Neural progenitor cell (in vitro differentiated cells): Measurements from ENCODE around the gene IL21R. TPM values are rescaled to one million over a fixed set of nuclear protein-coding genes. Genes with fewer than 3 reads are reported as not detected.

Experiments used
- DNase-seq: peaks from one replicate; pipeline ENCODE4 v3.0.0-alpha.2; 2016; ENCODE audit warnings: low spot score
- H2AFZ ChIP-seq: fragments of 200-600 bp; sonication (generic); replicated peaks from 2 replicates; pipeline ENCODE4 v1.6.1; 2016; ENCODE audit warnings: antibody characterized with exemption
- H3F3A ChIP-seq: fragments of 200-600 bp; sonication (generic); 2 replicates; pipeline ENCODE4 v1.6.1; 2016; ENCODE audit warnings: antibody characterized with exemption, low read depth
- H3K27ac ChIP-seq: fragments of 200-600 bp; sonication (generic); 2 replicates; pipeline ENCODE4 v1.5.1; 2016; ENCODE audit warnings: mild to moderate bottlenecking
- H3K27me3 ChIP-seq: fragments of 200-600 bp; sonication (generic); 2 replicates; pipeline ENCODE4 v1.6.1; 2016; ENCODE audit warnings: mild to moderate bottlenecking, moderate library complexity
- H3K36me3 ChIP-seq: fragments of 200-600 bp; sonication (generic); 2 replicates; pipeline ENCODE4 v1.5.1; 2016
- H3K4me1 ChIP-seq: fragments of 200-600 bp; sonication (generic); 2 replicates; pipeline ENCODE4 v1.6.1; 2016; ENCODE audit warnings: mixed run types
- H3K4me2 ChIP-seq: fragments of 200-600 bp; sonication (generic); 2 replicates; pipeline ENCODE4 v1.6.1; 2016
- H3K4me3 ChIP-seq: fragments of 200-600 bp; sonication (generic); 2 replicates; pipeline ENCODE4 v1.5.1; 2016
- H3K79me2 ChIP-seq: fragments of 200-600 bp; sonication (generic); 2 replicates; pipeline ENCODE4 v1.6.1; 2016; ENCODE audit warnings: low read depth
- H3K9ac ChIP-seq: fragments of 200-600 bp; sonication (generic); 2 replicates; pipeline ENCODE4 v1.6.1; 2016
- H3K9me3 ChIP-seq: fragments of 200-600 bp; sonication (generic); 2 replicates; pipeline ENCODE4 v1.5.1; 2016; ENCODE audit warnings: low read depth
- H4K20me1 ChIP-seq: fragments of 200-600 bp; sonication (generic); 2 replicates; pipeline ENCODE4 v1.6.1; 2016; ENCODE audit warnings: low read depth
- H3K27ac Mint-ChIP-seq: 3 replicates; pipeline ENCODE4 v1.8.0; 2021; ENCODE audit warnings: mixed read lengths
- H3K27me3 Mint-ChIP-seq: 2 replicates; pipeline ENCODE4 v1.8.0; 2022; ENCODE audit warnings: low read depth, mild to moderate bottlenecking, inconsistent platforms, moderate library complexity, mixed read lengths; ENCODE audit not compliant: insufficient read depth
- H3K36me3 Mint-ChIP-seq: 3 replicates; pipeline ENCODE4 v1.8.0; 2021; ENCODE audit warnings: mixed read lengths
- H3K4me1 Mint-ChIP-seq: 3 replicates; pipeline ENCODE4 v1.8.0; 2021; ENCODE audit warnings: mixed read lengths
- H3K4me3 Mint-ChIP-seq: 3 replicates; pipeline ENCODE4 v1.8.0; 2021; ENCODE audit warnings: mild to moderate bottlenecking, moderate library complexity, mixed read lengths
- H3K9me3 Mint-ChIP-seq: 3 replicates; pipeline ENCODE4 v1.8.0; 2020; ENCODE audit warnings: mixed read lengths
- EZH2 ChIP-seq: fragments of 200-600 bp; sonication (generic); IDR thresholded peaks from 2 replicates; pipeline ENCODE4 v1.6.1; 2017; ENCODE audit warnings: antibody characterized with exemption, mild to moderate bottlenecking, moderate library complexity
- EZH2phosphoT487 ChIP-seq: fragments of 200-600 bp; sonication (generic); IDR thresholded peaks from 2 replicates; pipeline ENCODE4 v1.6.1; 2017; ENCODE audit warnings: antibody characterized with exemption
- total RNA-seq: library from RNA; depleted of rRNA; stranded (reverse); fragments of >200 nt; gene quantifications from 2 replicates; pipeline ENCODE4 v1.2.3, GENCODE V29; 2015; ENCODE audit warnings: low replicate concordance
- TF ChIP-seq, protein P1 (sequence below): fragments of 200-600 bp; sonication (generic); IDR thresholded peaks from 2 replicates; pipeline ENCODE4 v1.5.1; 2017; ENCODE audit warnings: antibody characterized with exemption, mild to moderate bottlenecking

IL21R gene
- total RNA-seq, 1 donor from 2014 or later: not detected

DNA sequence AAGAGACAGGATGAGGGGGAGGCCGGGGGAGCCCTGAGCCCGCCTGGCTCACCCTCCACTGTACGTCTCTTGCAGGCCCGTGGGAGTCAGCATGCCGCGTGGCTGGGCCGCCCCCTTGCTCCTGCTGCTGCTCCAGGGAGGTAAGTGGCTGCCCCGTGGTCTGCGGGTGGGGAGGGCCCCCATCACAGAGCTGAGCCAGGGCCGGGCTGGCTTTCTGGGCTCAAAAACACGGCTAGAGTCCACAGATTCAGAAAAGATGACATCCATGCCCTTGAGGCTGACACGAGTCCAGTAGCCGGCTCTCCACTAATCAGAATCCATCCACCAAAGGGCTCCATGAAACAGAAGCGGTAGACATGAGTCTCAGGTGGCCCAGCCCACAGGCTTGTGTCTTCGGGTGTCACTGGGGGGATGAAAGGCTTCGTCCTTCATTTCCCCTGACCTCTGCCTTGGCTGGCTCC lies 28.0 kb downstream of the IL21R start:
- Histone ChIP-seq H3K36me3 (no peaks in the 10 kb centered on the region), H3F3A (no peaks in the 10 kb centered on the region), H3K9me3 (no peaks in the 10 kb centered on the region), H3K79me2 (no peaks in the 10 kb centered on the region), H2AFZ (no peak overlapping the region), H3K4me3 (no peak overlapping the region), H3K27me3 (no peaks in the 10 kb centered on the region), H4K20me1 (no peaks in the 10 kb centered on the region), H3K9ac (no peak overlapping the region), H3K27ac (no peak overlapping the region), H3K4me2 (no peak overlapping the region), H3K4me1 (no peaks in the 10 kb centered on the region)
- H3K9me3 Mint-ChIP-seq: no peaks in the 10 kb centered on the region
- H3K4me3 Mint-ChIP-seq: no peak overlapping the region
- no peaks in the 10 kb centered on the region for H3K36me3 Mint-ChIP-seq
- H3K4me1 Mint-ChIP-seq: peaks cover 3% of the 10 kb centered on the region
- no peak for DNase-seq
- H3K27ac Mint-ChIP-seq: no peak overlapping the region
- TF ChIP-seq EZH2 (no peak), EZH2phosphoT487 (no peak)
- TF ChIP-seq, protein P1, sequence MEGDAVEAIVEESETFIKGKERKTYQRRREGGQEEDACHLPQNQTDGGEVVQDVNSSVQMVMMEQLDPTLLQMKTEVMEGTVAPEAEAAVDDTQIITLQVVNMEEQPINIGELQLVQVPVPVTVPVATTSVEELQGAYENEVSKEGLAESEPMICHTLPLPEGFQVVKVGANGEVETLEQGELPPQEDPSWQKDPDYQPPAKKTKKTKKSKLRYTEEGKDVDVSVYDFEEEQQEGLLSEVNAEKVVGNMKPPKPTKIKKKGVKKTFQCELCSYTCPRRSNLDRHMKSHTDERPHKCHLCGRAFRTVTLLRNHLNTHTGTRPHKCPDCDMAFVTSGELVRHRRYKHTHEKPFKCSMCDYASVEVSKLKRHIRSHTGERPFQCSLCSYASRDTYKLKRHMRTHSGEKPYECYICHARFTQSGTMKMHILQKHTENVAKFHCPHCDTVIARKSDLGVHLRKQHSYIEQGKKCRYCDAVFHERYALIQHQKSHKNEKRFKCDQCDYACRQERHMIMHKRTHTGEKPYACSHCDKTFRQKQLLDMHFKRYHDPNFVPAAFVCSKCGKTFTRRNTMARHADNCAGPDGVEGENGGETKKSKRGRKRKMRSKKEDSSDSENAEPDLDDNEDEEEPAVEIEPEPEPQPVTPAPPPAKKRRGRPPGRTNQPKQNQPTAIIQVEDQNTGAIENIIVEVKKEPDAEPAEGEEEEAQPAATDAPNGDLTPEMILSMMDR: no peak
- no peaks in the 10 kb centered on the region for H3K27me3 Mint-ChIP-seq

DNA sequence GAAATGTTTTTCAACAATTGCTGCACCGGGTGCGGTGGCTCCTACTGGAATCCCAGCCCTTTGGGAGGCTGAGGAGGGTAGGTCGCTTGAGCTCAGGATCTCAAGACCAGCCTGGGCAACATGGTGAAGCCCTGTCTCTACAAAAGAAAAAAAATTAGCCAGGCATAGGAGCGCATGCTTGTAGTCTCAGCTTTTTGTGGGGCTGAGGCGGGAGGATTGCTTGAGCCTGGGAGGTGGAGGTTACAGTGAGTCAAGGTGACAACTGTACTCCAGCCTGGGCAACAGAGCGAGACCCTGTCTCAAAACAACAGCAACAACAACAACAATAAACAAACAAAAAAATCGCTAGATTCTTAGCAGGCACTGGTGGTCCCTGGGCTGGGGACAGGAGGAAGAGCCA lies 28.5 kb downstream of the IL21R start:
- Histone ChIP-seq H2AFZ (no peak overlapping the region), H3K4me2 (no peak overlapping the region), H3K27me3 (no peaks in the 10 kb centered on the region)

DNA sequence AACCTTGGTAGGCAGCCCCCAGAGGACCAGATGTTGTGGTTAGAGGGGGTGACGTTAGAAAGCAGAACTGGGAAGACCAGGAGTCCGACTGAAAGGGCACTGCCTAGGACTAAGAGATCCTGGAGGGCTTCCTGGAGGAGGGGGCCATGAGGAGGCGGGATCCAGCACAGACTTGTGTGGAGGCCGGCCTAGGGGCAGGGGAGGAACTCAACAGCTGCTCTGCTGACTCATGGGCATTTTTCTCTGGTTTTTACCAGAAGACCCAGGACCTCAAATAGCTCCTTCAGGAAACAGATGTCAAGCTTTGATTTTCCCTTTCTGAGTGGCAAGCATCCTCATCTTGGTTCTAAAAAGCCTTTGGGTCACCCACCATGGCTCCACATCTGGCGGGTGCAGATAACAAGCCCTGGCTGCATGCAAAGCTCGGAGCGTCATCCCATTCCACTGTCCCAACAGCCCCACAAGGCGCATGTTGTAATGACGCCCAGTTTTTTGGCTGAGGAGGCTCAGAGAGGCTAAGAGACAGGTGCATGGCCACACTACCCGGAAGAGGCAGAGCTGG lies 29.0 kb downstream of the IL21R start:
- Mint-ChIP-seq H3K27ac (no peak overlapping the region), H3K4me1 (peaks cover 3% of the 10 kb centered on the region), H3K27me3 (peaks cover 2% of the 10 kb centered on the region), H3K4me3 (no peak overlapping the region), H3K9me3 (no peaks in the 10 kb centered on the region), H3K36me3 (no peaks in the 10 kb centered on the region)
- H3K9me3 ChIP-seq: no peaks in the 10 kb centered on the region
- H3K79me2 ChIP-seq: no peaks in the 10 kb centered on the region
- H2AFZ ChIP-seq: no peak overlapping the region
- no peaks in the 10 kb centered on the region for H3K27me3 ChIP-seq
- no peaks in the 10 kb centered on the region for H4K20me1 ChIP-seq
- no peak for TF ChIP-seq EZH2phosphoT487
- H3K4me2 ChIP-seq: no peak overlapping the region
- H3K9ac ChIP-seq: no peak overlapping the region
- no peaks in the 10 kb centered on the region for H3K36me3 ChIP-seq
- H3K4me3 ChIP-seq: no peak overlapping the region
- no peaks in the 10 kb centered on the region for H3K4me1 ChIP-seq
- no peak for DNase-seq
- H3K27ac ChIP-seq: no peak overlapping the region
- H3F3A ChIP-seq: no peaks in the 10 kb centered on the region

More for the DNA sequence above, 28.5 kb downstream of the IL21R start:
- Mint-ChIP-seq H3K9me3 (no peaks in the 10 kb centered on the region), H3K36me3 (no peaks in the 10 kb centered on the region), H3K27ac (no peak overlapping the region), H3K4me1 (peaks cover 3% of the 10 kb centered on the region), H3K4me3 (no peak overlapping the region), H3K27me3 (no peaks in the 10 kb centered on the region)
- H3K4me1 ChIP-seq: no peaks in the 10 kb centered on the region
- no peak overlapping the region for H3K9ac ChIP-seq
- no peaks in the 10 kb centered on the region for H4K20me1 ChIP-seq
- no peaks in the 10 kb centered on the region for H3K9me3 ChIP-seq
- H3K27ac ChIP-seq: no peak overlapping the region
- H3K4me3 ChIP-seq: no peak overlapping the region
- H3F3A ChIP-seq: no peaks in the 10 kb centered on the region
- no peaks in the 10 kb centered on the region for H3K36me3 ChIP-seq
- no peaks in the 10 kb centered on the region for H3K79me2 ChIP-seq
- TF ChIP-seq EZH2: no peak
- TF ChIP-seq EZH2phosphoT487: no peak
- TF ChIP-seq, protein P1: no peak
- DNase-seq: no peak

DNA sequence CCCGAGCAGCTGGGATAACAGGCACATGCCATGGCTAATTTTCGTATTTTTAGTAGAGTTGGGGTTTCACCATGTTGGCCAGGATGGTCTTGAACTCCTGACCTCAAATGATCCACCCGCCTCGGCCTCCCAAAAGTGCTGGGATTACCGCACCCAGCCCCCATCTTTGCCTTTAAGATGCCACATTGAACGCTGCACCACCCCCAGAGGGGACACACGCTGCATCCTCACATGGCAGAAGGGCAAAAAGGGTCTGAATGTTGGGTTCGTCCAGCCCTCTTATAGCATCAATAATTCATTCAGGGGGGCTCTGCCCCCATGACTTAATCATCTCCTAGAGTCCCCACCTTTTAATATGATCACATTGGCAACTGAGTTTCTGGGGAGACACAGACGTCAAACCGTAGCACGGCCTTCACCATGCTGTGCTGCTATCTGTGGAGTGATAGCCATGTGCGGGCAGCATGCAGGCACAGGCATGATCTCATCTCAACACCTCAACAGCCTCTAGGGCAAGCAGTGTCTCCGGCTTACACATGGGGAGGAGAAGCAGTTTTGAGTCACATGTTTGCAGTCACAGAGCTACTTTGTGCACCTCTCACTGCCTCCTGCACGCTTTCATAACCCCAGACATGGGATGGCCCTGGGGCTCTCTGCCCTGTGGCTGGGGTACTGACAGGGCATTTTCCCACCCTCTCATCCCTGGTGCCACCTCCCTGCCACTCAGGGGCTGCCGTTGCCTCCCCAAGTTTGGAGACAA lies 30.0 kb downstream of the IL21R start:
- no peak overlapping the region for H3K4me3 Mint-ChIP-seq
- H3K36me3 Mint-ChIP-seq: no peaks in the 10 kb centered on the region
- H3F3A ChIP-seq: no peaks in the 10 kb centered on the region
- TF ChIP-seq, protein P1: no peak
- TF ChIP-seq EZH2 (no peak), EZH2phosphoT487 (no peak)
- no peak overlapping the region for H3K27ac Mint-ChIP-seq
- H3K36me3 ChIP-seq: no peaks in the 10 kb centered on the region
- peaks cover 2% of the 10 kb centered on the region for H3K27me3 Mint-ChIP-seq
- no peak overlapping the region for H3K4me3 ChIP-seq
- no peaks in the 10 kb centered on the region for H4K20me1 ChIP-seq
- H3K79me2 ChIP-seq: no peaks in the 10 kb centered on the region
- no peak overlapping the region for H3K27ac ChIP-seq
- H3K9me3 Mint-ChIP-seq: no peaks in the 10 kb centered on the region
- no peaks in the 10 kb centered on the region for H3K9me3 ChIP-seq
- no peak for DNase-seq
- peaks cover 3% of the 10 kb centered on the region for H3K4me1 Mint-ChIP-seq
- no peaks in the 10 kb centered on the region for H3K4me1 ChIP-seq
- H3K9ac ChIP-seq: no peak overlapping the region
- H3K27me3 ChIP-seq: no peaks in the 10 kb centered on the region
- no peak overlapping the region for H3K4me2 ChIP-seq
- H2AFZ ChIP-seq: no peak overlapping the region
